ENCODE measurements around the gene MAST3. TPM values are rescaled to one million over a fixed set of nuclear protein-coding genes. Genes with fewer than 3 reads are reported as not detected.

The MAST3 gene
- total and polyA plus RNA-seq, 4 donors = 4.3 to 10.6 (median 6.7) TPM

GRCh38 chr19:18123819-18124218 lies 26.2 kb downstream of the MAST3 start (continued):
- TF ChIP-seq HNF4G (IDR thresholded peaks at IDR 0.05) = no peak
- no peak for TF ChIP-seq TAF1 (conservative IDR thresholded peaks at IDR 0.05)
- TF ChIP-seq, protein P1, sequence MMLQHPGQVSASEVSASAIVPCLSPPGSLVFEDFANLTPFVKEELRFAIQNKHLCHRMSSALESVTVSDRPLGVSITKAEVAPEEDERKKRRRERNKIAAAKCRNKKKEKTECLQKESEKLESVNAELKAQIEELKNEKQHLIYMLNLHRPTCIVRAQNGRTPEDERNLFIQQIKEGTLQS (IDR thresholded peaks at IDR 0.05) = no peak
- TF ChIP-seq, protein P2, sequence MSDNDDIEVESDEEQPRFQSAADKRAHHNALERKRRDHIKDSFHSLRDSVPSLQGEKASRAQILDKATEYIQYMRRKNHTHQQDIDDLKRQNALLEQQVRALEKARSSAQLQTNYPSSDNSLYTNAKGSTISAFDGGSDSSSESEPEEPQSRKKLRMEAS (IDR thresholded peaks at IDR 0.05) = no peak

- H3K9me3 ChIP-seq (ENCODE audit: control insufficient read depth in 4 of 4, low read length in 3 of 4) = no peaks in the 10 kb centered on the region
- H3K4me3 ChIP-seq (ENCODE audit: low read depth in 1 of 3, low read length in 3 of 3) = no peak overlapping the region
- H3K27me3 ChIP-seq (ENCODE audit: control insufficient read depth in 4 of 4, insufficient read depth in 4 of 4, low read length in 3 of 4) = no peaks in the 10 kb centered on the region
- no peak overlapping the region for H3K27ac ChIP-seq (ENCODE audit: low read depth in 1 of 2, low read length in 2 of 2)
- H3K4me1 ChIP-seq (ENCODE audit: control insufficient read depth in 4 of 4, insufficient read depth in 4 of 4, low read length in 3 of 4) = no peaks in the 10 kb centered on the region
- no peak overlapping the region for H3K9ac ChIP-seq (ENCODE audit: low read depth in 1 of 2, low read length in 2 of 2)
- no peak for DNase-seq (ENCODE audit: low spot score)
- 87% methylated on average over 2 of the region's 2 CpGs for WGBS
- TF ChIP-seq, protein P3, sequence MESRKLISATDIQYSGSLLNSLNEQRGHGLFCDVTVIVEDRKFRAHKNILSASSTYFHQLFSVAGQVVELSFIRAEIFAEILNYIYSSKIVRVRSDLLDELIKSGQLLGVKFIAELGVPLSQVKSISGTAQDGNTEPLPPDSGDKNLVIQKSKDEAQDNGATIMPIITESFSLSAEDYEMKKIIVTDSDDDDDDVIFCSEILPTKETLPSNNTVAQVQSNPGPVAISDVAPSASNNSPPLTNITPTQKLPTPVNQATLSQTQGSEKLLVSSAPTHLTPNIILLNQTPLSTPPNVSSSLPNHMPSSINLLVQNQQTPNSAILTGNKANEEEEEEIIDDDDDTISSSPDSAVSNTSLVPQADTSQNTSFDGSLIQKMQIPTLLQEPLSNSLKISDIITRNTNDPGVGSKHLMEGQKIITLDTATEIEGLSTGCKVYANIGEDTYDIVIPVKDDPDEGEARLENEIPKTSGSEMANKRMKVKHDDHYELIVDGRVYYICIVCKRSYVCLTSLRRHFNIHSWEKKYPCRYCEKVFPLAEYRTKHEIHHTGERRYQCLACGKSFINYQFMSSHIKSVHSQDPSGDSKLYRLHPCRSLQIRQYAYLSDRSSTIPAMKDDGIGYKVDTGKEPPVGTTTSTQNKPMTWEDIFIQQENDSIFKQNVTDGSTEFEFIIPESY (IDR thresholded peaks at IDR 0.05) = no peak
- TF ChIP-seq EGR1 (IDR thresholded peaks at IDR 0.05; ENCODE audit: low read depth in 2 of 2) (no peak), HNF4A (conservative IDR thresholded peaks at IDR 0.05) (no peak), TAF1 (conservative IDR thresholded peaks at IDR 0.05) (no peak), SP1 (IDR thresholded peaks at IDR 0.05) (no peak), JUND (IDR thresholded peaks at IDR 0.05) (no peak), RAD21 (IDR thresholded peaks at IDR 0.05) (no peak), YY1 (IDR thresholded peaks at IDR 0.05) (no peak), FOXA1 (IDR thresholded peaks at IDR 0.05) (no peak), NR2F2 (IDR thresholded peaks at IDR 0.05) (no peak), GABPA (IDR thresholded peaks at IDR 0.05 in 1 of 2, conservative IDR thresholded peaks at IDR 0.05 in 1 of 2) (no peak), RXRA (IDR thresholded peaks at IDR 0.05) (no peak), FOXA2 (IDR thresholded peaks at IDR 0.05) (no peak), REST (IDR thresholded peaks at IDR 0.05) (no peak), HNF4G (IDR thresholded peaks at IDR 0.05) (no peak)
- TF ChIP-seq, protein P4, sequence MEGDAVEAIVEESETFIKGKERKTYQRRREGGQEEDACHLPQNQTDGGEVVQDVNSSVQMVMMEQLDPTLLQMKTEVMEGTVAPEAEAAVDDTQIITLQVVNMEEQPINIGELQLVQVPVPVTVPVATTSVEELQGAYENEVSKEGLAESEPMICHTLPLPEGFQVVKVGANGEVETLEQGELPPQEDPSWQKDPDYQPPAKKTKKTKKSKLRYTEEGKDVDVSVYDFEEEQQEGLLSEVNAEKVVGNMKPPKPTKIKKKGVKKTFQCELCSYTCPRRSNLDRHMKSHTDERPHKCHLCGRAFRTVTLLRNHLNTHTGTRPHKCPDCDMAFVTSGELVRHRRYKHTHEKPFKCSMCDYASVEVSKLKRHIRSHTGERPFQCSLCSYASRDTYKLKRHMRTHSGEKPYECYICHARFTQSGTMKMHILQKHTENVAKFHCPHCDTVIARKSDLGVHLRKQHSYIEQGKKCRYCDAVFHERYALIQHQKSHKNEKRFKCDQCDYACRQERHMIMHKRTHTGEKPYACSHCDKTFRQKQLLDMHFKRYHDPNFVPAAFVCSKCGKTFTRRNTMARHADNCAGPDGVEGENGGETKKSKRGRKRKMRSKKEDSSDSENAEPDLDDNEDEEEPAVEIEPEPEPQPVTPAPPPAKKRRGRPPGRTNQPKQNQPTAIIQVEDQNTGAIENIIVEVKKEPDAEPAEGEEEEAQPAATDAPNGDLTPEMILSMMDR (IDR thresholded peaks at IDR 0.05; ENCODE audit: low read depth, low read length, missing input control) = no peak
- TF ChIP-seq, protein P2 (IDR thresholded peaks at IDR 0.05) = no peak
- TF ChIP-seq, protein P1 (IDR thresholded peaks at IDR 0.05) = no peak
- peaks cover 13 to 61% (median 31%) of the 10 kb centered on the region in 4 donors for H3K36me3 ChIP-seq (ENCODE audit: control insufficient read depth in 4 of 4, insufficient read depth in 3 of 4, low read depth in 1 of 4, low read length in 3 of 4)
Measured at GRCh38 chr19:18126097-18126496, 28.5 kb downstream of the MAST3 start.

Data from liver (tissue), 9 donors.